ENCODE results near the gene CACNB2. TPM values are rescaled to one million over a fixed set of nuclear protein-coding genes. Genes with fewer than 3 reads are reported as not detected.

CACNB2 gene
- total RNA-seq, 1 donor from 2014 or later, result 8.4 TPM

DNA sequence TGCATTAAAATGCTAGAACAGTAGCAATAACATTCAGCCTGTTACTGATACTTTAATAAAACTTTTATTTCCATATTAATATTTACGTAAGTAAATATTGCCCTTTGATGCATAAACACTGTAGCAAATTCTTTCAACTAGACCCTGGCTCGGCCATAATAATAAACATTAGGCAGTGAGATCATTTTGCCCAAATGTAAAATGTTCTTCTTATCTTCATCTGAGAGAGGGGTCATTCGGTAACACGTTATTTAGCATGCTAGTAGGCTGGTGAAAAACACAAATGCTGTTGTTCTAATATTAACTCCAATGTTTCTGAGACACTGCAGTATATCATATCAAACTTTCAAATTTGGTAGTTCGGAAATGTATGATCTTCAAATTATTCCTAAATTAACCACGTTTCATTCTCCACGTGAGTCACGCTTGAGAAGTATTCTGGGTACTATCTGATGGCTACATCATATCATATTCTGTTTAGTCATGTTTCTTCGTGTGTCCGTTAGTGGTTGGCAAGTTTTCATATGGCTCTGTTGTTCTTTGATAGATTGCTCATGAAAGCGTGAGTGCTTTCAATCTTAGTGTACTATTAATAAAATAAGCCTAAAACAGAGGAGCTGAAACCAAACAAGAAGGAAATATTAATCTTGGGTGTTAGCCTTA, 365.4 kb downstream of the CACNB2 start:
- no peak for DNase-seq (ENCODE audit: low spot score)

DNA sequence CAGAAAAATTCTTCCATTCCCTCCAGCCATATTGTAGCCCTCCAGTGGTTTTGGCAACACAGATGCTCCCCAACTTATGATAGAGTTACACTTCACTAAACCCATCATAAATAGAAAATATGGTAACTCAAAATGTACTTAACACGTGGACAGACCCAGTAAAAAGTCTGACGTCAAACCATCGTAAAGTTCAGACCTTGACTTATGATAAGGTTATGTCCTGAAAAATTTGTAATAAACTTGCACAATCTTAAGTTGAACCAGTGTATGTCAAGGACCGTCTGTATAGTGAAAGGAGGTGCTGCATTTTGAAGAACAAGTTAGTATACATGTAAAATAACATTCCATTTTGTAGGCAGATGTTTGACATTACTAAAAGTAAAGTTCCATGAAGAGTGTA, 368.4 kb downstream of the CACNB2 start:
- DNase-seq (ENCODE audit: low spot score), result no peak

GRCh38 chr10:18514537-18514936, 374.3 kb downstream of the CACNB2 start:
- DNase-seq (ENCODE audit: low spot score), result no peak

DNA sequence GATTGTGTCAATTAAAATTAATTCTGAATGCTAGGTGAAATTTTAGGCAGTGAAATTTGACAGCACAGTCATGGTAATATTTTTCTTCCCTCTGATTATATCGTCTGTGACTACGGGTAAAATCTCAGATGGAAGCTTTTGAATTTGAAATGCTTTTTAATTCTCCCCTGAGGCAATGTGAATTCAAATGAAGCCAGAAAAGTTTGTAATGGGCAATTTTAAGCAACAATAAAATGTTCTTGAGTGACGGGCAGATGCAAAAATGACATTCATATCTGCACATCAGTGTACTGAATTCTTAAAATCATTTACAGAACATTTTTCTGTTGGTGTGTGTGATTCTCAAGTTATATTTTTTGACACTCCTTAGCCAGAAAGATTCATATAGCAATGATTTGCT, 376.6 kb downstream of the CACNB2 start:
- DNase-seq (ENCODE audit: low spot score), result no peak

- no peak for DNase-seq (ENCODE audit: low spot score)
Observed at GRCh38 chr10:18523025-18523424, 382.8 kb downstream of the CACNB2 start.

DNA sequence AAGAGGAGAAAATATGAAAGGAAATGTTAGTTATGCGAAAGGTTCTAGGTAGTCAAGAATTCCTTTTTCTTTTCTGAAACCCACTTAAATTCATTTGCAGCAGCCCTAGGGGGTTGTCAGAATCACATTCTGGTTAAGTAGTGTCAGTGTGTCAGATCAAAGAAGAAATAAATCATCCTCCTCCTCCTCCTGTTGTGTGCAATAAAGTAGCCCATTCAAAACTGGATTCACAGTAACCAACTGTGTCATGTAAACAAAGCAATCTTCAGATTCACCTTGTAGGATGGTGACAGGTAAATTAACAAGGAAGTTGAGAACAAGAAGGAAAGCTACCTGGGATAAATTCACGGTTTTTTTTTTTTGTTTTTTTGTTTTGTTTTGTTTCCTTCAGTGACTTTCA, 383.6 kb downstream of the CACNB2 start:
- no peak for DNase-seq (ENCODE audit: low spot score)

GRCh38 chr10:18527687-18528086, 387.5 kb downstream of the CACNB2 start:
- no peak for DNase-seq (ENCODE audit: low spot score)

DNA sequence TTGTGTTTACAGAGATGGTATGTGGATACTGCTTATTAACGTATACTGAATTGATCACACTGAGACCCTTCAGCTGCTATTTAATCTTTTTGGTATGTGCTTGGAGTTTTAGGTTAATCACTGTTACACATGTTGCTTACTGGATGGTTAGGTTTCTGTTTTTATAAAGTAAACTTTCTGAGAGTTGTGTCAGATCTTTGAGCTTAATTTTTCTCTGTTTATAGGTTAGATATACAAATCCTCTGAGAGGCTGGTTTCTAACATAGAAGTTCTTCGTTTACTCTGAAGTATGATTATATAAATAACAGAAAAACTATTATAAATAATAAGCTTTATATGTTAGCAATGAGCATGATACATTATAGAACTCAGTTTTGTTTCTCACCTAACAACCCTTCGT, 388.1 kb downstream of the CACNB2 start:
- DNase-seq (ENCODE audit: low spot score), result no peak

- no peak for DNase-seq (ENCODE audit: low spot score)
Observed at GRCh38 chr10:18532881-18533535, 392.8 kb downstream of the CACNB2 start.

DNA sequence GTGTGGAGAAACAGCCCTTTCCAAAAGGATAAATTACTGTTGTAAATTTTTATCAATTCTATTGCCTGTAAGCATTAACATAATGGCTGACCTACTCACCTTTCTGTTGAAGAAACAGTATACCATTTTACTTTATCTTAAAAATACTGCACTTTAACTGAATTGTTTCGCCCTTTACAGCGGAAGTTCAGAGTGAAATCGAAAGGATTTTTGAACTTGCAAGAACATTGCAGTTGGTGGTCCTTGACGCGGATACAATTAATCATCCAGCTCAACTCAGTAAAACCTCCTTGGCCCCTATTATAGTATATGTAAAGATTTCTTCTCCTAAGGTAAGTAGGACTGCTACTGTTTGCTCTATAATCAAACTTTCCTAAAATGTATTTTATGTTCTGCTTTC, 393.7 kb downstream of the CACNB2 start:
- DNase-seq (ENCODE audit: low spot score), result no peak

GRCh38 chr10:18539335-18539734, 399.1 kb downstream of the CACNB2 start:
- no peak for DNase-seq (ENCODE audit: low spot score)

- no peak for DNase-seq (ENCODE audit: low spot score)
Observed at GRCh38 chr10:18540195-18540594, 400.0 kb downstream of the CACNB2 start.

DNA sequence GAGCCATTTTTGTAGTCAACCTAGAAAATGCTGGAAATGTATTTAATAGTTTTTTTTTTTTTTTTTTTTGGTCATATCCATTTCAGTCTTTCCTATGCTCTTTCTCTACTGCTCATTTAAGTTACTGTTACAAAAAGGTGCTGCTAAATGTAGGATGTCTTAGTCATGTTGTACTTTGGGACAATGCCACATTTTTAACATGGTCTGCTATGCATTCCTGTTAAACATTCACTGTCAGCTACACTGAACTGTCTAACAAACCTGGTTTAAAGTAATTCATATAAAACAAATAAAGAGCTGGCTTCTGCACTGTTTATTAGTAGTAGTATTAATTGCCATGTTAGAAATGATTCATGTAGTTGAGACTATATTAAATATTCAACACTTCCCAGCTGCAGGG, 402.6 kb downstream of the CACNB2 start:
- no peak for DNase-seq (ENCODE audit: low spot score)

- DNase-seq (ENCODE audit: low spot score), result no peak
Observed at GRCh38 chr10:18545621-18546305, 405.5 kb downstream of the CACNB2 start.

GRCh38 chr10:18549105-18549504, 408.9 kb downstream of the CACNB2 start:
- no peak for DNase-seq (ENCODE audit: low spot score)

- no peak for DNase-seq (ENCODE audit: low spot score)
Observed at GRCh38 chr10:18551473-18551872, 411.2 kb downstream of the CACNB2 start.

- DNase-seq (ENCODE audit: low spot score), result no peak
Observed at GRCh38 chr10:18554479-18554878, 414.3 kb downstream of the CACNB2 start.

DNA sequence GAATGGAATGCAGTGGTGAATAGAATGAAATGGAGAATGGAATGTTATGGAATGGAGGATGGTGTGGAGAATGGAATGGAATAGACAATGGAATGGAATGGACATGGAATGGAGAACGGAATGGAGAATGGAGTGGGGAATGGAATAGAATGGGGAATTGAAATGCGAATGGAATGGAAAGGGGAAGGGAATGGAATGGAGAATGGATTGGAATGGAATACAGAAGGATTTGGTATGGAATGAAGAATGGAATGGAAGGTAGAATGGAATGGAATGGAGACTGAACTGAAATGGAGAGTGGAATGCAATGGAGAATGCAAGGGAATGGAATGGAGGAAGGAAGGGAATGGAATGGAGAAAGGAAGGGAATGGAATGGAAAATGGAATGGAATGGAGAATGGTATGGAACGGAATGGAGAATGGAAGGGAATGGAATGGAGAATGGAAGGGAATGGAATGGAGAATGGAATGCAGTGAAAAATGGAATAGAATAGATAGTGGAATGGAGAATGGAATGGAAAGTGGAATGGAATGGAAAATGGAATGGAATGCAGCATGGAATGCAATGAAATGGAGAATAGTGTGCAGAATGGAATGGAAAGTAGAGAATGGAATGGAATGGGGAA, 416.4 kb downstream of the CACNB2 start:
- DNase-seq (ENCODE audit: low spot score), result no peak

- DNase-seq (ENCODE audit: low spot score), result no peak
Observed at GRCh38 chr10:18557960-18558359, 417.7 kb downstream of the CACNB2 start.

DNA sequence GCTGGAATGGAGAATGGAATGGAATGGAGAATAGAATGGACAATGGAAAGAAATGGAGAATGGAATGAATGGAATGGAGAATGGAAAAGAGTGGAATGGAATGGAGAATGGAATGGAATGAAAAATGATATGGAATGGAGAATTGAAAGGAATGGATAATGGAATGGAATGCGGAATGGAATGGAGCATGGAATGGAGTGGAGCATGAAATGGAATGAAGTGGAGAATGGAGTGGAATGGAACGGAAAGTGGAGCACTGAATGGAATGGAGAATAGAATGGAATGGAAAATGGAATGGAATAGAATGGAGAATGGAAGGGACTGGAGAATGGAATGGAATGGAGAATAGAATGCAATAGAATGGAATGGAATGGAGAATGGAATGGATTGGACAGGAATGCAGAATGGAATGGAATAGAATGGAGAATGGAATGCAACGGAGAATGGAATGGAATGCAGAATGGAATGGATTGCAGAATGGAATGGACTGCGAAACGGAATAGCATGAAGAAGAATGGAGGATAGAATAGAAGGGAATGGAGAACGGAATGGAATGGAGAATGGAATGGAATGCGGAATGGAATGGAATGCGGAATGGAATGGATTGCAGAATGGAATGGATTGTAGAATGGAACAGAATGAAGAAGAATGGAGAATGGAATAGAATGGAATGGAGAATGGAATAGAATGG, 421.8 kb downstream of the CACNB2 start:
- DNase-seq (ENCODE audit: low spot score), result no peak

- DNase-seq (ENCODE audit: low spot score), result no peak
Observed at GRCh38 chr10:18563003-18563726, 422.9 kb downstream of the CACNB2 start.

All from mucosa of gallbladder (tissue), 1 donor.